ENCODE results near the gene PLAAT3.
"Not testable (repeated sequence)": the region's sequence is repeated elsewhere in the genome, so short reads cannot be mapped to it uniquely, and the experiment has no call there.

The PLAAT3 gene

GRCh38 chr11:63528729-63529278, 85.4 kb downstream of the PLAAT3 start:
- DNase-seq (ENCODE audit: low read depth, low spot score); H3K4me3 ChIP-seq (ENCODE audit: low read length): not testable (repeated sequence)

- not testable (repeated sequence) for H3K4me3 ChIP-seq (ENCODE audit: low read length); DNase-seq (ENCODE audit: low read depth, low spot score)
These were observed 86.1 kb downstream of the PLAAT3 start for GRCh38 chr11:63528156-63528555.

- no peak overlapping the region for H3K4me3 ChIP-seq (ENCODE audit: low read length)
- no peak for DNase-seq (ENCODE audit: low read depth, low spot score)
These were observed 86.6 kb downstream of the PLAAT3 start for GRCh38 chr11:63527667-63528066.
